HFFc6 (cell line): ENCODE data around the gene REV3L. TPM values are rescaled to one million over a fixed set of nuclear protein-coding genes. Genes with fewer than 3 reads are reported as not detected.
A peak's percentile ranks its signal among the peaks of the same experiment; 100 is the strongest.

Experiments used
- DNase-seq: peaks from one replicate; pipeline ENCODE4 v3.0.0-alpha.2; 2018
- H3K27ac Mint-ChIP-seq: 2 replicates; pipeline ENCODE4 v1.8.0; 2020; ENCODE audit warnings: mild to moderate bottlenecking, mixed read lengths
- H3K27me3 Mint-ChIP-seq: 2 replicates; pipeline ENCODE4 v1.8.0; 2021; ENCODE audit warnings: mild to moderate bottlenecking, moderate library complexity, mixed read lengths; ENCODE audit not compliant: insufficient read depth
- H3K36me3 Mint-ChIP-seq: 2 replicates; pipeline ENCODE4 v1.8.0; 2021; ENCODE audit warnings: low read depth, mixed read lengths
- H3K4me1 Mint-ChIP-seq: 2 replicates; pipeline ENCODE4 v1.8.0; 2020; ENCODE audit warnings: low read depth, mixed read lengths
- H3K4me3 Mint-ChIP-seq: 2 replicates; pipeline ENCODE4 v1.8.0; 2020; ENCODE audit warnings: mild to moderate bottlenecking, moderate library complexity, mixed read lengths
- H3K9me3 Mint-ChIP-seq: 2 replicates; pipeline ENCODE4 v1.8.0; 2020; ENCODE audit warnings: mild to moderate bottlenecking, mixed read lengths
- total RNA-seq, 6 experiments: library from RNA; stranded (reverse); fragmentation: NEBNext Ultra II Directional; extraction: Animal tissue kit (Norgen Biotek cat#: 25700); gene quantifications; 2 replicates in 1 of 6; 3 replicates in 5 of 6; pipeline ENCODE4 v1.2.3, GENCODE V29; 2021
- TF ChIP-seq, protein P1 (sequence below): fragments of 200-600 bp; sonication (generic); IDR thresholded peaks from 2 replicates; pipeline ENCODE4 v1.5.0; 2021; ENCODE audit warnings: antibody characterized with exemption, mild to moderate bottlenecking

The REV3L gene
- total RNA-seq, 6 experiments from 2014 or later = 22.4 to 36.3 (median 31.2) TPM

DNA sequence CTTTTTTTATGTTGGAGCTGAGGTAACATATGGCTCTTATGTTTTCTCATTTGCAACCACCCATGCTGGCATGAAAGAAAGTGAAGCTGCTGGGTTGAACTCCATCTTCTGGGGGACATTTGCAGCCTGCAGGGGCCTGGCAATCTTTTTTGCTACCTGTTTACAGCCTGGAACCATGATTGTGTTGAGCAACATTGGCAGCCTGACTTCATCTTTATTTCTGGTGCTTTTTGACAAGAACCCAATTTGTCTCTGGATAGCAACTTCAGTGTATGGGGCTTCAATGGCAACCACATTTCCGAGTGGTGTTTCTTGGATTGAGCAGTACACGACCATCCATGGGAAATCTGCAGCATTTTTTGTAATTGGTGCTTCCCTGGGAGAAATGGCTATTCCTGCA lies 216.7 kb downstream of the REV3L start:
- no peak overlapping the region for H3K27ac Mint-ChIP-seq
- no peak overlapping the region for H3K4me3 Mint-ChIP-seq
- TF ChIP-seq, protein P1, sequence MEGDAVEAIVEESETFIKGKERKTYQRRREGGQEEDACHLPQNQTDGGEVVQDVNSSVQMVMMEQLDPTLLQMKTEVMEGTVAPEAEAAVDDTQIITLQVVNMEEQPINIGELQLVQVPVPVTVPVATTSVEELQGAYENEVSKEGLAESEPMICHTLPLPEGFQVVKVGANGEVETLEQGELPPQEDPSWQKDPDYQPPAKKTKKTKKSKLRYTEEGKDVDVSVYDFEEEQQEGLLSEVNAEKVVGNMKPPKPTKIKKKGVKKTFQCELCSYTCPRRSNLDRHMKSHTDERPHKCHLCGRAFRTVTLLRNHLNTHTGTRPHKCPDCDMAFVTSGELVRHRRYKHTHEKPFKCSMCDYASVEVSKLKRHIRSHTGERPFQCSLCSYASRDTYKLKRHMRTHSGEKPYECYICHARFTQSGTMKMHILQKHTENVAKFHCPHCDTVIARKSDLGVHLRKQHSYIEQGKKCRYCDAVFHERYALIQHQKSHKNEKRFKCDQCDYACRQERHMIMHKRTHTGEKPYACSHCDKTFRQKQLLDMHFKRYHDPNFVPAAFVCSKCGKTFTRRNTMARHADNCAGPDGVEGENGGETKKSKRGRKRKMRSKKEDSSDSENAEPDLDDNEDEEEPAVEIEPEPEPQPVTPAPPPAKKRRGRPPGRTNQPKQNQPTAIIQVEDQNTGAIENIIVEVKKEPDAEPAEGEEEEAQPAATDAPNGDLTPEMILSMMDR = no peak
- H3K4me1 Mint-ChIP-seq = peaks cover 55% of the 10 kb centered on the region
- peaks cover 38% of the 10 kb centered on the region for H3K36me3 Mint-ChIP-seq
- no peaks in the 10 kb centered on the region; the same call in 1 of the 2 replicates for H3K27me3 Mint-ChIP-seq
- no peaks in the 10 kb centered on the region for H3K9me3 Mint-ChIP-seq
- no peak for DNase-seq

DNA sequence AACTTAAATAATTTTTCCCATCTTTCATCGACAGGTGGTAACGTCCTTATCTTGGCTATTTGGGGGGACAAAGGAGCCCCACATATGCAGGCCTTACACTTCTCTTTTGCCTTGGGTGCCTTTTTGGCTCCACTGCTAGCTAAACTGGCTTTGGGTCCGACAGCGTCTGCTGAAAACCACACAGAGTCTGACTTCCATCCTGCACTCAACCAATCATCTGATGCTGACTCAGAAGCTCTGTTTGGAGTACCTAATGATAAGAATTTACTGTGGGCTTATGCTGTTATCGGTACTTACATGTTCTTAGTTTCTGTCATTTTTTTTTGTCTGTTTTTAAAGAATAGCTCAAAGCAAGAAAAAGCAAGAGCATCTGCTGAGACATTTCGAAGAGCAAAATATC lies 217.2 kb downstream of the REV3L start:
- Mint-ChIP-seq H3K4me3 (no peak overlapping the region), H3K27ac (no peak overlapping the region), H3K9me3 (no peaks in the 10 kb centered on the region), H3K27me3 (no peaks in the 10 kb centered on the region; the same call in 1 of the 2 replicates), H3K36me3 (peaks cover 38% of the 10 kb centered on the region), H3K4me1 (peaks cover 60% of the 10 kb centered on the region)
- TF ChIP-seq, protein P1 = no peak
- no peak for DNase-seq

DNA sequence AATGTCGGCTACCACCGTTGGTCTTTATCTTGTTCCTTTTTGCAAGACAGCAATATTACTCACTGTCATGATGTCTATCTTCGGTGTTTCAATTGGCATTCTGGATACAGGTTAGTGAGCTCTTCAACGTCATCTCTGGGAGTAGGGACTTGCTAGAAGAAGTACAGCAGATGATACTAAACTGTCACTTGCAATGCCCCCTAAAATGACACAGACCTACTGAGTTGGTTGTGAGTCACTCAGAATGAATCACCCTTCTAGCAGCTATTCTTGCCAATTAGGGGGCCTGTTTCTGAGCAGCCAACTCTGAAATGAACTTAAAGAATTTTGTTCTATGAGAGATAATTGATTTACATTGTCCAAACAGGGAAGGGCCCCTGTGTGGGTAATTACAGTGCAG lies 219.2 kb downstream of the REV3L start:
- Mint-ChIP-seq H3K9me3 (no peaks in the 10 kb centered on the region), H3K4me1 (peaks cover 61% of the 10 kb centered on the region), H3K4me3 (peak overlapping the region; percentile 43), H3K27me3 (no peaks in the 10 kb centered on the region; the same call in 1 of the 2 replicates), H3K27ac (peak overlapping the region; percentile 69), H3K36me3 (peaks cover 26% of the 10 kb centered on the region)
- TF ChIP-seq, protein P1 = no peak
- peak; percentile 86 for DNase-seq

DNA sequence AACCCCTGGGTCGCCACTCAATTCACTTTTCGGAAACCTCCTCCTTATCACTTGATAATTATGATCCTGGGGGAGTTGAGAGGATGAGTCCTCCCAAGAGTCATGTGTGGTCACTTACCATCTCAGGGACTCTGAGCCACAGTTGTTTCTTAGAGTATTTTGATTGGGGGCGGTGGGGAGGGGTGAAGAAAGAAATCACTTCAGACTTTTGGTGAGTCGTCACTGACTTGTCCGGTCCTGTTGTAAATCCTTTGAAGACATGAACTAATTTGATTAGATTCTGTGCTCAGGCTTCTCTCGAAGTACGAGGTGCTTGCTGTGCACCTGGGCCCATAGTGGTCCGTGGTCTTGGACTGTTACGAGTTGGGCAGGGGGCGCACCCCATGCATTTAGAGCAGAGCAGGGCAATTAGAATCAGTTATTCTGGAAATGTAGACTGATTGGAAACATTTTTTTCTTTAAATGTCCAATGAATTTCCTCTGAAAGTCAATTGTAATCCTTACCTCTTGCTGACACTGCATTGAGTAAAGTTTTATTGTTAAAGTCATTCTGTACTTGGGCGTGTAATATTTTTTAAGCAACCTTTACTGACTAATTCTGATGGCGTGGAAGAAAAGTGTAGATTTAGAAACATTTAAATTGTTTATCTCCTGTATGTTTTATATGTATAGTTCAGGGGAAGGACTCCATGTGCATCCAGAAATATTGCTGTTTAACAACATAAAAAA lies 222.3 kb downstream of the REV3L start:
- Mint-ChIP-seq H3K36me3 (peaks cover 2% of the 10 kb centered on the region), H3K4me1 (peaks cover 53% of the 10 kb centered on the region), H3K4me3 (peak overlapping the region; percentile 86), H3K27ac (peak overlapping the region; percentile 97), H3K27me3 (no peaks in the 10 kb centered on the region), H3K9me3 (no peaks in the 10 kb centered on the region)
- TF ChIP-seq, protein P1 = no peak
- peak; percentile 4 for DNase-seq

DNA sequence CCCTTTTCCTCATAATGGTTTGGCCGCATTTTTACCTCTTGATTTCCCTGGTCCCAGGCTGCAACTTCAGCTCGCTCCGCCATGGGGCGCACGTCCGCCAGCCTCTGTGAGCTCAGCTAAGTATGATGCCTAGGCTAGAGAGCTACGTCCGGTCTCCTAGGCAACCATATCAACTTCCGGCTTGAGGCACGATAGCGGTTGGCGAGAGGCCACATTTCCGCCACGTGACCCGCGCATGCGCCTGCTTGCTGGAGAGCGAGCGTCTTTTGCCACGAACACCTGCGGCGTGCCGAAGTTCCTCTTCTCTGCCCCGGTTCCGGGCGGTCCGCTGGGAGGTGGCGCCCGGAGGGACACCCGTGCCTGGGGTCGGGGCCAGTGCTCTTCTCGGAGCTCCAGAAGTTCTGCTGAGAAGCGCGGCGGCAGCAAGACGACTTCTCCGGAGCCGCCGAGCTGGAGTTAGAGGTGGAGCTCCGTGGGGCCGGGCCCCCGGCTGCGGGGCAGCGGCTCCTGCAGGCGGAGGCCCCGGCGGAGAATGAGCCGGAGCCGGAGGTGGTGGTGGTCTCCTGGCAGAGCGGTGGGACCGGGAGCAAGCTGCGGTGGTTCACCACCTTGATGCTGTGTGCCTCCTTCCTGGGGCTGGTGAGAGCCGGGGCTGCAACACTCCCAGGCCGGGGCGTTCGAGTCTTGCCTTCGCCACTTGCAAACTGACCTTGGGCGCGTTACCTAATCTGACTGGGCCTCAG lies 223.8 kb downstream of the REV3L start:
- H3K27me3 Mint-ChIP-seq = 0 out of 2 replicates have a peak, but pooled peaks cover 1% of the 10 kb centered on the region
- DNase-seq = peak; percentile 99
- no peaks in the 10 kb centered on the region for H3K36me3 Mint-ChIP-seq
- peak overlapping the region; percentile 86 for H3K4me3 Mint-ChIP-seq
- H3K9me3 Mint-ChIP-seq = no peaks in the 10 kb centered on the region
- peak overlapping the region; percentile 97 for H3K27ac Mint-ChIP-seq
- peaks cover 60% of the 10 kb centered on the region for H3K4me1 Mint-ChIP-seq
- TF ChIP-seq, protein P1 = peak; percentile 94
